Caco-2 (cell line): ENCODE results near the gene LIFR. TPM values are rescaled to one million over a fixed set of nuclear protein-coding genes. Genes with fewer than 3 reads are reported as not detected.

Experiments
- BruUV-seq: library from RNA; stranded (reverse); fragments of 400-500 nt; replicated peaks from 2 replicates; lab custom pipeline; 2021; lab: Mats Ljungman, UMichigan
- CTCF ChIA-PET: fragments of 300-600 bp; sonication (Branson Sonifier 250); formaldehyde crosslinking; loops from one replicate; lab custom pipeline; 2022; ENCODE audit warnings: antibody characterized with exemption; lab: Charles Lee
- POLR2A ChIA-PET: fragments of 300-600 bp; sonication (Branson Sonifier 250); formaldehyde crosslinking; loops from one replicate; lab custom pipeline; 2022; ENCODE audit warnings: antibody characterized with exemption; lab: Charles Lee
- DNase-seq, 2 experiments: peaks; one replicate each; pipeline versions ENCODE4 v3.0.0 to v3.0.0-alpha.2; 2020 to 2022
- H3K27me3 ChIP-seq: replicated peaks from 2 replicates; pipeline ENCODE4 v1.6.0; 2011; ENCODE audit warnings: low read length; ENCODE audit not compliant: control insufficient read depth, insufficient read depth
- H3K36me3 ChIP-seq: 2 replicates; pipeline ENCODE4 v1.5.1; 2011; ENCODE audit warnings: low read length; ENCODE audit not compliant: control insufficient read depth, insufficient read depth
- H3K4me1 ChIP-seq: fragments of 250-450 bp; sonication (Bioruptor Pico); 2 replicates; pipeline ENCODE4 v1.5.1; 2020; ENCODE audit warnings: mild to moderate bottlenecking
- H3K4me3 ChIP-seq: 2 replicates; pipeline ENCODE4 v1.5.1; 2011; ENCODE audit warnings: low read depth, mild to moderate bottlenecking, control low read depth, low read length
- H3K9me3 ChIP-seq: fragments of 250-450 bp; sonication (Bioruptor Pico); 2 replicates; pipeline ENCODE4 v1.5.1; 2020; ENCODE audit warnings: mild to moderate bottlenecking, moderate library complexity
- H3K27ac Mint-ChIP-seq: one replicate; pipeline ENCODE4 v1.8.0; 2022; ENCODE audit warnings: mixed read lengths; ENCODE audit not compliant: unreplicated experiment
- H3K27me3 Mint-ChIP-seq: one replicate; pipeline ENCODE4 v1.8.0; 2022; ENCODE audit warnings: mixed read lengths; ENCODE audit not compliant: insufficient read depth, unreplicated experiment
- H3K36me3 Mint-ChIP-seq: one replicate; pipeline ENCODE4 v1.8.0; 2022; ENCODE audit warnings: mild to moderate bottlenecking, mixed read lengths; ENCODE audit not compliant: insufficient read depth, unreplicated experiment
- H3K4me1 Mint-ChIP-seq: one replicate; pipeline ENCODE4 v1.8.0; 2022; ENCODE audit warnings: low read depth, mixed read lengths; ENCODE audit not compliant: unreplicated experiment
- H3K4me3 Mint-ChIP-seq: one replicate; pipeline ENCODE4 v1.8.0; 2022; ENCODE audit warnings: mild to moderate bottlenecking, moderate library complexity, mixed read lengths; ENCODE audit not compliant: unreplicated experiment
- H3K9me3 Mint-ChIP-seq: one replicate; pipeline ENCODE4 v1.8.0; 2022; ENCODE audit warnings: mixed read lengths; ENCODE audit not compliant: unreplicated experiment
- intact Hi-C: fragments of 100-400 bp; cut with micrococcal nuclease; formaldehyde crosslinking; loops from one replicate; pipeline ENCODE4 v1.10.0; 2022; ENCODE audit not compliant: unreplicated experiment
- microRNA-seq: library from miRNA; unstranded; fragments of <30 nt; microRNA quantifications from one replicate; pipeline ENCODE4 v1.2.0, GENCODE V29; 2022
- total RNA-seq: library from RNA; stranded (reverse); gene quantifications from 2 replicates; pipeline ENCODE4 v1.2.3, GENCODE V29; 2022
- TF ChIP-seq, protein P1 (sequence below), 2 experiments: fragments of 200-600 bp in 1 of 2; IDR thresholded peaks; 1 replicate in 1 of 2; 2 replicates in 1 of 2; pipeline versions ENCODE4 v1.5.1 to v1.8.0; 2011 to 2022; ENCODE audit warnings: antibody characterized with exemption in 1 of 2, control low read depth in 1 of 2, inconsistent platforms in 1 of 2, low read depth in 1 of 2, low read length in 1 of 2, mild to moderate bottlenecking in 1 of 2, moderate library complexity in 1 of 2; ENCODE audit not compliant: insufficient read depth in 1 of 2, severe bottlenecking in 1 of 2, unreplicated experiment in 1 of 2

Gene LIFR
- total RNA-seq, 1 experiment from 2014 or later: 5.1 TPM

DNA sequence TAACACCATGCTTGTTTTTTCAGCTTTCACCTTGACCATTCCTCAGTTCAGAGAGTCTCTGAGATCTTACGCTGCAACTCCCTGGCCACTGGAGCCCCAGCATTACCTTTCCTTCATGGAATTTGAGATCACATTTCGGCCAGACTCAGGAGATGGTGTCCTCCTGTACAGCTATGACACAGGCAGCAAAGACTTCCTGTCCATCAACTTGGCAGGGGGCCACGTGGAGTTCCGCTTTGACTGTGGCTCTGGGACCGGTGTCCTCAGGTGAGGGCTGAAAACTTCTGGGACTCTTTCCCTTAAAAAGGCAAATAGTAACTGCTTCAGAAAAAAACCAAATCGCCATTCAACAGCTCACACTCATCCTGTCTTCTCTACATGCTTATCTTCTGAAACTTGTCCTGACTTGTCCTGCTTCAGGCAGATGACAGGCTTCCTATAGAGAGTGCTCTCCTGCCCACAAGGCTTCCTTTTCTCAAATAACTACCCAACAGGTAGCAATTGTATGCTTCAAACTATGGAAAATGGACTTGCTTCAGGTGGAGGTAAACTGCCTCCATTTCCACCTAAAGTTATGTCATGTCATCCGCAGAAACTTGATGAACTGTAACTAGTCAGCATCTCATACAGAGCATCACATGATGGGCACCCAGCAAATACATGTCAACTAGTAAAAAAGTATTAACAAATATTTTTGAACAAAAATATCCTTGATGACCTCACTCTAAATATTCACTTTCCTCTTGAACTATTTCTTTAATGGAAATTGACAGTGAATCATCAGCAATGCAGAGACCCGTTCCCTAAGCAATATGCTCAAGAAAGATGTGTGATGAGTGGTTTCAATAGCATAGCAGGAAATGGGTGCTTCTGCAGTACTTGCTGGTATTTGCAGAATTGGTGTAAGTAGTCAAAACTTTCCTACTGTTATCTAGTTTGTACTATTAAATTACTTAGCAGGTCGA is 129.2 kb downstream of the LIFR start:
- no peaks in the 10 kb centered on the region for H3K9me3 Mint-ChIP-seq
- TF ChIP-seq, protein P1, sequence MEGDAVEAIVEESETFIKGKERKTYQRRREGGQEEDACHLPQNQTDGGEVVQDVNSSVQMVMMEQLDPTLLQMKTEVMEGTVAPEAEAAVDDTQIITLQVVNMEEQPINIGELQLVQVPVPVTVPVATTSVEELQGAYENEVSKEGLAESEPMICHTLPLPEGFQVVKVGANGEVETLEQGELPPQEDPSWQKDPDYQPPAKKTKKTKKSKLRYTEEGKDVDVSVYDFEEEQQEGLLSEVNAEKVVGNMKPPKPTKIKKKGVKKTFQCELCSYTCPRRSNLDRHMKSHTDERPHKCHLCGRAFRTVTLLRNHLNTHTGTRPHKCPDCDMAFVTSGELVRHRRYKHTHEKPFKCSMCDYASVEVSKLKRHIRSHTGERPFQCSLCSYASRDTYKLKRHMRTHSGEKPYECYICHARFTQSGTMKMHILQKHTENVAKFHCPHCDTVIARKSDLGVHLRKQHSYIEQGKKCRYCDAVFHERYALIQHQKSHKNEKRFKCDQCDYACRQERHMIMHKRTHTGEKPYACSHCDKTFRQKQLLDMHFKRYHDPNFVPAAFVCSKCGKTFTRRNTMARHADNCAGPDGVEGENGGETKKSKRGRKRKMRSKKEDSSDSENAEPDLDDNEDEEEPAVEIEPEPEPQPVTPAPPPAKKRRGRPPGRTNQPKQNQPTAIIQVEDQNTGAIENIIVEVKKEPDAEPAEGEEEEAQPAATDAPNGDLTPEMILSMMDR (IDR thresholded peaks at IDR 0.05; ENCODE audit: insufficient read depth in 1 of 2, low read depth in 1 of 2, low read length in 1 of 2, severe bottlenecking in 1 of 2, unreplicated experiment in 1 of 2): no peak
- H3K4me3 Mint-ChIP-seq: no peak overlapping the region
- no peaks in the 10 kb centered on the region for H3K27me3 Mint-ChIP-seq
- ChIA-PET CTCF (interaction anchor here (0.9 kb wide), 1 partner anchor 14 kb away, joined by 4 read pairs; no protein-coding TSS in a partner anchor), POLR2A (no interaction called here)
- intact Hi-C loops: no loop called here
- H3K27ac Mint-ChIP-seq: no peak overlapping the region
- BruUV-seq: no TSS peak
- no peaks in the 10 kb centered on the region for H3K27me3 ChIP-seq
- H3K9me3 ChIP-seq: no peaks in the 10 kb centered on the region
- no peaks in the 10 kb centered on the region for H3K4me1 Mint-ChIP-seq
- no peaks in the 10 kb centered on the region; the same call in 1 of the 2 replicates for H3K4me1 ChIP-seq
- H3K36me3 ChIP-seq: no peaks in the 10 kb centered on the region
- H3K36me3 Mint-ChIP-seq: no peaks in the 10 kb centered on the region
- H3K4me3 ChIP-seq: no peak overlapping the region
- no peak for DNase-seq

DNA sequence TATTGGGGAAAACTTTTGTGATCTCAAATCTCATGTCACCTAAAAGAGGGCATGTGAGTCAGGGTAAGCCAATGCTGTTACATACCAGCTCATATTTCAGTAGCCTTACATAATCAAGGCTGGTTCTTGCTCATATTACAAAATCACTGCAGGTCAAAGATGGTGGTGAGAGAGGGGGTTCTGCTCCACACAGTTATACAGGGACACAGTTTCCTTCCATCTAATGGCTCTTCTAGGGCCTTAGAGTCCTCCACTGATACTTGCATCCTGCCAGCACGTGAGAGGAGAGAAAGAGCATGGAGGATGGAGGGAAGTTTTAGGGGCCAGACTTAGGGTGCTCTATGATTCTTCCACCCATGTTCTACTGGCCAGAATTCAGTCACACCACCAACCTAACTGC is 130.0 kb downstream of the LIFR start:
- DNase-seq: no peak
- Mint-ChIP-seq H3K4me1 (no peaks in the 10 kb centered on the region), H3K27ac (no peak overlapping the region), H3K9me3 (no peaks in the 10 kb centered on the region), H3K4me3 (no peak overlapping the region), H3K36me3 (no peaks in the 10 kb centered on the region), H3K27me3 (no peaks in the 10 kb centered on the region)
- Histone ChIP-seq H3K4me3 (no peak overlapping the region), H3K36me3 (no peaks in the 10 kb centered on the region), H3K9me3 (no peaks in the 10 kb centered on the region), H3K27me3 (no peaks in the 10 kb centered on the region), H3K4me1 (no peaks in the 10 kb centered on the region; the same call in 1 of the 2 replicates)
- BruUV-seq: no TSS peak
- intact Hi-C loops: no loop called here
- TF ChIP-seq, protein P1 (IDR thresholded peaks at IDR 0.05; ENCODE audit: insufficient read depth in 1 of 2, low read depth in 1 of 2, low read length in 1 of 2, severe bottlenecking in 1 of 2, unreplicated experiment in 1 of 2): no peak
- POLR2A ChIA-PET: no interaction called here
- CTCF ChIA-PET: interaction anchor here (0.9 kb wide), 1 partner anchor 15 kb away, joined by 4 read pairs; no protein-coding TSS in a partner anchor

Small RNA genes within 50 kb of the gene (microRNA-seq; reads per million reads assigned to microRNA genes)
- gene MIR3650: not detected
